Esophagus muscularis mucosa (tissue), 4 donors: ENCODE measurements around the gene CSMD2. TPM values are rescaled to one million over a fixed set of nuclear protein-coding genes. Genes with fewer than 3 reads are reported as not detected.

ENCODE experiments used
- DNase-seq: peaks from one replicate; pipeline ENCODE4 v3.0.0-alpha.2; 2017; ENCODE audit errors: extremely low spot score
- H3K27ac ChIP-seq, 4 donors: fragments of 200-600 bp; sonication (generic); replicated peaks in 1 of 4; 1 replicate in 3 of 4; 2 replicates in 1 of 4; pipeline ENCODE4 v1.5.1; 2016 to 2019; ENCODE audit warnings: mild to moderate bottlenecking in 1 of 4
- H3K27me3 ChIP-seq, 4 donors: fragments of 200-600 bp; sonication (generic); one replicate each; pipeline versions ENCODE4 v1.5.1 to v1.6.0; 2016 to 2019
- H3K36me3 ChIP-seq, 4 donors: fragments of 200-600 bp; sonication (generic); one replicate each; pipeline ENCODE4 v1.5.1; 2016 to 2019
- H3K4me1 ChIP-seq, 4 donors: fragments of 200-600 bp; sonication (generic); one replicate each; pipeline ENCODE4 v1.5.1; 2016 to 2019
- H3K4me3 ChIP-seq, 4 donors: fragments of 200-600 bp; sonication (generic); 1 replicate in 2 of 4; 2 replicates in 2 of 4; pipeline ENCODE4 v1.5.1; 2016 to 2019; ENCODE audit warnings: mild to moderate bottlenecking in 4 of 4, moderate library complexity in 1 of 4
- H3K9me3 ChIP-seq, 4 donors: fragments of 200-600 bp; sonication (generic); 1 replicate in 3 of 4; 2 replicates in 1 of 4; pipeline ENCODE4 v1.5.1; 2016 to 2019
- EP300 ChIP-seq: sonication (generic); formaldehyde crosslinking; IDR thresholded peaks from one replicate; pipeline ENCODE4 v1.6.1; 2017; ENCODE audit warnings: antibody characterized with exemption
- POLR2A ChIP-seq: fragments of 450-650 bp; IDR thresholded peaks from one replicate; pipeline ENCODE4 v1.6.1; 2017; ENCODE audit warnings: antibody characterized with exemption, moderate library complexity, mild to moderate bottlenecking, low read depth
- POLR2AphosphoS5 ChIP-seq, 2 donors: sonication (generic); formaldehyde crosslinking; IDR thresholded peaks; one replicate each; pipeline ENCODE4 v1.6.1; 2017; ENCODE audit warnings: antibody characterized with exemption in 2 of 2
- WGBS: methylation state at CpG from one replicate; pipeline ENCODE4 v1.1.5; 2018; 5-methylcytosine and 5-hydroxymethylcytosine counted together
- intact Hi-C: fragments of 100-400 bp; cut with DNase I; formaldehyde crosslinking; loops from one replicate; pipeline ENCODE4 v1.15.1; 2023
- total RNA-seq, 4 donors: library from RNA; depleted of rRNA; stranded (reverse); fragments of >200 nt; gene quantifications; one replicate each; pipeline versions ENCODE4 v1.1.0 to v1.2.1, GENCODE V29; 2016
- TF ChIP-seq, protein P1 (sequence below), 3 experiments: fragments of 200-600 bp in 2 of 3; fragments of 450-650 bp in 1 of 3; sonication (generic) in 2 of 3; IDR thresholded peaks; one replicate each; pipeline ENCODE4 v1.5.1; 2017 to 2019; ENCODE audit warnings: antibody characterized with exemption in 3 of 3, mild to moderate bottlenecking in 2 of 3, moderate library complexity in 1 of 3

The CSMD2 gene
- total RNA-seq, 4 donors from 2014 or later: 0.26 to 0.75 (median 0.37) TPM

GRCh38 chr1:33636209-33636608 lies 528.8 kb downstream of the CSMD2 start:
- intact Hi-C loops: loop anchor here (10.0 kb wide), 1 partner anchor 529 kb away; the partner anchor contains the start of gene CSMD2
- TF ChIP-seq POLR2AphosphoS5 (IDR thresholded peaks at IDR 0.05) (no peak), POLR2A (no peak), EP300 (no peak)
- TF ChIP-seq, protein P1, sequence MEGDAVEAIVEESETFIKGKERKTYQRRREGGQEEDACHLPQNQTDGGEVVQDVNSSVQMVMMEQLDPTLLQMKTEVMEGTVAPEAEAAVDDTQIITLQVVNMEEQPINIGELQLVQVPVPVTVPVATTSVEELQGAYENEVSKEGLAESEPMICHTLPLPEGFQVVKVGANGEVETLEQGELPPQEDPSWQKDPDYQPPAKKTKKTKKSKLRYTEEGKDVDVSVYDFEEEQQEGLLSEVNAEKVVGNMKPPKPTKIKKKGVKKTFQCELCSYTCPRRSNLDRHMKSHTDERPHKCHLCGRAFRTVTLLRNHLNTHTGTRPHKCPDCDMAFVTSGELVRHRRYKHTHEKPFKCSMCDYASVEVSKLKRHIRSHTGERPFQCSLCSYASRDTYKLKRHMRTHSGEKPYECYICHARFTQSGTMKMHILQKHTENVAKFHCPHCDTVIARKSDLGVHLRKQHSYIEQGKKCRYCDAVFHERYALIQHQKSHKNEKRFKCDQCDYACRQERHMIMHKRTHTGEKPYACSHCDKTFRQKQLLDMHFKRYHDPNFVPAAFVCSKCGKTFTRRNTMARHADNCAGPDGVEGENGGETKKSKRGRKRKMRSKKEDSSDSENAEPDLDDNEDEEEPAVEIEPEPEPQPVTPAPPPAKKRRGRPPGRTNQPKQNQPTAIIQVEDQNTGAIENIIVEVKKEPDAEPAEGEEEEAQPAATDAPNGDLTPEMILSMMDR (IDR thresholded peaks at IDR 0.05): no peak
- H3K9me3 ChIP-seq: no peaks in the 10 kb centered on the region
- no peak overlapping the region for H3K27ac ChIP-seq
- H3K36me3 ChIP-seq: no peaks in the 10 kb centered on the region
- no peak overlapping the region for H3K4me3 ChIP-seq
- 93% methylated on average over 11 of the region's 14 CpGs for WGBS
- H3K27me3 ChIP-seq: peaks cover 0 to 25% (median 0%) of the 10 kb centered on the region in 4 donors
- DNase-seq: no peak
- peaks cover 3 to 6% (median 4%) of the 10 kb centered on the region in 4 donors for H3K4me1 ChIP-seq

GRCh38 chr1:33635336-33636012 lies 529.6 kb downstream of the CSMD2 start:
- no peaks in the 10 kb centered on the region for H3K36me3 ChIP-seq
- no peak for DNase-seq
- H3K27me3 ChIP-seq: peaks cover 0 to 25% (median 0%) of the 10 kb centered on the region in 4 donors
- H3K4me1 ChIP-seq: peaks cover 3 to 6% (median 4%) of the 10 kb centered on the region in 4 donors
- no peak overlapping the region for H3K4me3 ChIP-seq
- no peaks in the 10 kb centered on the region for H3K9me3 ChIP-seq
- H3K27ac ChIP-seq: no peak overlapping the region
- 69% methylated on average over 7 of the region's 7 CpGs for WGBS
- TF ChIP-seq EP300 (no peak), POLR2AphosphoS5 (IDR thresholded peaks at IDR 0.05) (no peak)
- intact Hi-C loops: loop anchor here (10.0 kb wide), 1 partner anchor 529 kb away; the partner anchor contains the start of gene CSMD2

- Histone ChIP-seq H3K27ac (no peak overlapping the region), H3K4me1 (peaks cover 3 to 6% (median 4%) of the 10 kb centered on the region in 4 donors), H3K36me3 (no peaks in the 10 kb centered on the region), H3K4me3 (no peak overlapping the region), H3K27me3 (peaks cover 0 to 27% (median 0%) of the 10 kb centered on the region in 4 donors), H3K9me3 (no peaks in the 10 kb centered on the region)
- no peak for DNase-seq
- 26% methylated on average over 7 of the region's 9 CpGs for WGBS
- intact Hi-C loops: loop anchor here (5.0 to 10.0 kb wide), 2 partner anchors 530 to 962 kb away; partner anchors contain the start of gene CSMD2
- TF ChIP-seq, protein P1 (IDR thresholded peaks at IDR 0.05): peak; percentile 40 to 68 (median 47)
- TF ChIP-seq POLR2AphosphoS5 (IDR thresholded peaks at IDR 0.05): no peak
These were observed 530.2 kb downstream of the CSMD2 start for GRCh38 chr1:33634806-33635205.

- Histone ChIP-seq H3K9me3 (no peaks in the 10 kb centered on the region), H3K4me1 (peaks cover 3 to 6% (median 4%) of the 10 kb centered on the region in 4 donors), H3K4me3 (no peak overlapping the region), H3K27ac (no peak overlapping the region), H3K27me3 (peaks cover 0 to 31% (median 0%) of the 10 kb centered on the region in 4 donors), H3K36me3 (no peaks in the 10 kb centered on the region)
- WGBS: 91% methylated on average over 5 of the region's 5 CpGs
- no peak for DNase-seq
- no peak for TF ChIP-seq EP300
- TF ChIP-seq, protein P1 (IDR thresholded peaks at IDR 0.05): no peak
- intact Hi-C loops: loop anchor here (5.0 to 10.0 kb wide), 2 partner anchors 531 to 963 kb away; partner anchors contain the start of gene CSMD2
These were observed 530.9 kb downstream of the CSMD2 start for GRCh38 chr1:33634143-33634542.

- Histone ChIP-seq H3K4me3 (no peak overlapping the region), H3K27ac (no peak overlapping the region), H3K36me3 (no peaks in the 10 kb centered on the region), H3K27me3 (peaks cover 0 to 31% (median 0%) of the 10 kb centered on the region in 4 donors), H3K4me1 (peaks cover 3 to 6% (median 4%) of the 10 kb centered on the region in 4 donors), H3K9me3 (no peaks in the 10 kb centered on the region)
- intact Hi-C loops: loop anchor here (2.0 to 10.0 kb wide), 3 partner anchors 532 to 1110 kb away; partner anchors contain the start of gene CSMD2
- no peak for TF ChIP-seq POLR2A
- TF ChIP-seq EP300: no peak
- TF ChIP-seq, protein P1 (IDR thresholded peaks at IDR 0.05): peak; percentile 95 to 99 (median 96)
- no peak for TF ChIP-seq POLR2AphosphoS5 (IDR thresholded peaks at IDR 0.05)
- no peak for DNase-seq
- 34% methylated on average over 24 of the region's 29 CpGs for WGBS
These were observed 531.8 kb downstream of the CSMD2 start for GRCh38 chr1:33633019-33633801.
